CD4-positive, alpha-beta T cell treated with Interferon alpha-2 for 1 hour (primary cell): ENCODE data around the gene DAW1.
"Not testable (repeated sequence)": the region's sequence is repeated elsewhere in the genome, so short reads cannot be mapped to it uniquely, and the experiment has no call there.

Source experiments
- DNase-seq, 2 donors: peaks; one replicate each; pipeline ENCODE4 v3.0.0-alpha.2; 2020 to 2022

Gene DAW1

DNA sequence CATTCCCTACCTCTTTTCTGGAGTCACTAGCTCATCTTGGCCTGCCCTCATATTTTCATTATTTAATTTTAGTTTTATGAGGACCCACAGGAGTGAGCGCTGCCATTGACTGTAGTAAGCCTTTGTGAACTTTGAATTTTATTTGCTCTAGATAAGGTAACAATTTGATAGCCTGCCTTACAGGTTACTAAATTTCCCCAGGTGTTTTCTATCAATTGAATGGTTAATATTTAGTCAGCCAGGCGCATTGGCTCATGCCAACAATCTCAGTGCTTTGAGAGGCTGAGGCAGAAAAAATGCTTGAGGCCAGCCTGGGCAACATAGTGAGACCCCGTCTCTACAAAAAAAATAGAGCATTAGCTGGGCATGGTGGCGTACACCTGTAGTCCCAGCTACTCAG is 50.2 kb downstream of the DAW1 start:
- DNase-seq = no peak

DNA sequence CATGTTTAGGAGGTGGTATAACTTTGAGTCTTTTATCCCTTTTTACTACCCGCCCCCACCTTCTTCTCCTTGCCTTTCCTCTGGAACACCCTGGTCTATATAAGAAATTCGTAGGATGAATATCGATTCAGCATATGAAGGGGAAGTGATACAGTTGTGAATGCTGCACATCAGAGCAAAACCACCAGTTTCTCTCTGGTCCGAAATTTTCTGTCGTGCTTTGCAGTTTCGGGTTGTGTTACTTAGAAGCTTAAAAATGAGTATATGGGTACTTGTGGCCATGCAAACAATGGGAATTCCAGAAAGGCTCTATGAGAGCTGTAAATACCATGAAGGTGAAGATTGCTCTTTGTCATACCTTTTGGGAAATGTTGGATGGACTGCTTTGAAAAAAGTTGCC is 60.6 kb downstream of the DAW1 start:
- DNase-seq = no peak

DNA sequence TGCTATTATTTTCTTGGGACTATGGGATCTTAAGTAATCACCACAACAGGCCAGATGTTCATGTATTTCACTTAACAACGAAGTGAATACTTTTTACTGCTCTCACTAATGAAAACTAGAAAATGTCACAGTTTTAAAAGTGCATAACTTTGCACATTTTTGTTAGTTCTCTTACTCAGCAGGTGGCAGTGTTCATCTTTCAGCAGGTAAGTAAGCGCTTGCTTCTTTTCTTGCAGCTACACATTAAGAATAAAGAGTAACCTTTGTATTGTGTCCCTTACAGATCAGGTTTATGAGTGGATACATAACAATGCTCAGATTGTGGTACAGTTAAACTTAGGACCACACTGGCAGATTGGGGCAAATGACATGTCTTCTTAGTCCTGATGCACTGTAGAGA is 61.0 kb downstream of the DAW1 start:
- DNase-seq = no peak

DNA sequence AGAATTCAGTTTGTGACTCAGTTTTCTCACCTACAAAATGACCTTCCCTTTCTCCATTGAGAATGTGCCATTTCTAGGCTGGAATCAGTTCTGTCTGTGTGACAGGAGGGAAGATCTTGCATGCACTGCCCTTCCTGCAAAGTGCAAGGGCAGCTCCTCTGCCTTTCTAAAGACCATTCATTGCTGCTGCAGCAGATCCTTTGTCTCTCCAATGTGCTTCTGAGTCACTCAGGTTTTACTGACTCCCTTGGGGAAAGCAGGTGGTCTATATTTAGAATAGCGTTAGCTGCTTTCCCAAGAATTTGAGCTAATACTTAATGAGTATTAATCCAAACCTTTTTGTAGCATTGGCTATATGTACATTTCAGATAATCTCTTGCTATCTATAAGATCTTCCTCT is 62.5 kb downstream of the DAW1 start:
- no peak for DNase-seq

DNA sequence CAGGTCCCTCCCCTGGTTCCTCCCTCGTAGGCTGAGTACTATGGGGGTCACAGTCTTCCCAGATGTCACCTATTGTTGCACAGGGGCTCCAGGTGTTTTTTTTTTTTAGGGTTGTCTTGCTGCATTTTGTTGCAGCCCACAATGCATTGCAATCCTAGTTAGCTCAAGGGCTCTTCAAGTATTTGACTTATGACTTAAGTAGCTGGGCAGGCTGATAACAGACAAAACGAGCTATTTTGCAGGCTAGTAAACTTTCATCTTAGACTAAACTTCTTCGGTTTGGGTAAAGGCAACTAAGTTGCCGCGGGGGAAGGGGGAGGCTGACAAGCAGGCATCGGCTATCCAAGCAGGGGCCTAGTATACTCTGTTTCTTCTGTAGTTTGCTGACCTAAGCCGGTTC is 64.8 kb downstream of the DAW1 start:
- DNase-seq = not testable (repeated sequence)

DNA sequence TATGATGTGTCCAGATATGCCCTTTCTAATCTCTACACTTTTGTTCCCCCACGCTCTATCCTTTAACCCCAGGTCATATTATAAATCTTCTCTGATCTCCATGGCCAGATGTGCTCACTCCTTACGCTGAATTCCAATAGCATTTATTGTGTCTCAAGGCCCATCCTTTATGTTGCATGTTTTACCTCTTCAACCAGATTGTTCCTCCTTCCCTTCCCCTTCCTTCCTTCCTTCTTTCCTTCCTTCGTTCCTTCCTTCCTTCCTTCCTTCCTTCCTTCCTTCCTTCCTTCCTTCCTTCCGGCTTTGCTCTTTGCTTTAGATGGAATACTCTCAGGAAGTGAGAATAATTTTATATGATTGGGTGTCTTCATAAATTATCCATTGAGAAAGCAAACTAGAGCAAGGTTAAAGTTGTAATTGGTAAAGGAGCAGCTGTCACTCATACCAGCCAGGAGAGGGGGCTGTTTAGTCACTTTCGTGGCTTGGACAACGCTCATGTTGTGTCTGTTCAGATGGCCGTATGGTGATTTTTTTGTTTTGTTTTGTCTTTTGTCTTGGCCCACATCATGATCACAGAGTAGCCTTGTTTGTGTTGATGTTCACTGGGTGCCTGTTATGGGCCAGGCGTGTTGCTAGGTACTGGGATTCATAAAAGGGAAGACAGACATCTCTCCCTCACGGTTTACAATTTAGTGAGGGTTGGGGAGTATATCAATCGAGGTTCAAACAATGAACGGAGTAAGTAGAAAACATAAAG is 68.0 kb downstream of the DAW1 start:
- no peak for DNase-seq

DNA sequence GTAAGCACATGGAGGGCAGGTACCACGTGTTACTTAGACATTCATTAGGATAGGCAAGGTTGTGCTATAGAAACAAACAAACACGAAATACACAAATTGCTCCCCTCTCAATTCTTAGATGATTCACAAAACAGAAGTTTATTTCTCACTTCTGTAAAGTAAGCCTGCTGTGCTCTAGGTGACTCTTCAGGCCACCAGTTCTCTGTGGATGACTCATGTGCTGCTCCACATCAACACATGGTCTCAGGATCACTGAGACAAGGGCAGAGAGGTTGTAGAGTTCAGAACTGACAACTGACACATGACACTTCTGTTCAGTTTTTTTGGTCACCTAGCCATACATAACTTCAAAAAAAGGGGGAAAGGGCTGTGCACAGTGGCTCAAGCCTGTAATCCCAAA is 70.6 kb downstream of the DAW1 start:
- no peak for DNase-seq

DNA sequence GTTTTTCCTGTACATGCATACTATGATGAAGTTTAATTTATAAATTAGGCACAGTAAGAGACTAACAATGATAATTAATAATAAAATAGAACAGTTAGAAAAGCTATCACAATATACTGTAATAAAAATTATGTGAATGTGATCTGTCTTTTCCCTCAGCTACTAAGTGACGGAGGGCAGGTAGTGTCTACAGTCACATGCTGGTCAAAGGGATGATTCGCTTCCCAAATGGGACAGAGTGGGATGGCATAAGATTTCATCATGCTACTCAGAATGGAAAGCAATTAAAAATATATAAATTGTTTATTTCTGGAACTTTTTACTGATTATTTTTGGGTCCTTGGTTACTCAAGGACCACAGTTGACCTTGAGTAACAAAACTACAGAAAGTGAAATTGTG is 71.5 kb downstream of the DAW1 start:
- no peak for DNase-seq

DNA sequence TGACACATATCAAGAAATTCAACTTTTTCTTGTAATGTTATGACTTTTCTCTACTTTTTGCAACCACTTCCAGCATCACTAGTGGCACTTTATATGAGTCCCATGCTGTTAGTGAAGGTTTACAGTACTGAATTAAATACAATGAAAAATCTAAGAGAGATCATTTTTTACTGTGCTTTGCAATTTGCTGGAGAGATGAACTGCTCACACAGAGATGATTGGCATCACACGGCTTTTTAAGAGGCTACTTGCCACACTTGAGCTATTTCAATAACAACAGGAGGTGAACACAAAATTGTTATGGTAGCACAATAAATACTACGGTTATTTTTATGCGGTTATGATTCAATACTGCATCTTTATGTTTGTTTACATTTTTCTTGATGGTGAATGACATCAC is 88.9 kb downstream of the DAW1 start:
- no peak for DNase-seq

DNA sequence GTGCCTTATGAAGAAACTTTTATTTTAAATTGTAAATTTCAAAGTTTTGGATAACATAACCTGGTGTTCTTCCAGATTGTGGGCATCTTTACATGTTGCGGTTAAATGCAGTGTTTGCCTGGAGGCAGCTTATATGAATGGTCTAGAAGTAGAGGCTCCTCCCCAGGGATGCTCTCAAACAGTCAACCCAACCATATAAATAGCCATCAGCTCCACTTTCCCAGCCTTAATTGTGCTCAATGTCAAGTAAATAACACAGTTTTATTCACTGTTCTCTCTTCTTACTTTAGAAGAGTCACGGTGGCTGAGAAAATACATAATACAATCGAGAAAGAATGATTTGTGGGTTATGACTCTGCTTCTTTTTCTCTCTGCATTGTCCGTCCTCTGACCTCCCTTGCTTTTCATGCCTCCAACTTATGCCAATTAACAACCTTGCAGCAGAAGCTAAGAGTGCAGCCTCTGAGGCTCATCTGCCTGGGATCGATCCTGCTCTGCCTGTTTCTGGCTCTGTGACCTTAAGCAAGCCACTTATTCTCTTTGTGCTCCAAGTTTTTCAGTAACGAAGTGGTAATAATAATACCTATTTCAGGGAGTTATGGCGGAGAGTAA is 100.3 kb downstream of the DAW1 start:
- no peak for DNase-seq

DNA sequence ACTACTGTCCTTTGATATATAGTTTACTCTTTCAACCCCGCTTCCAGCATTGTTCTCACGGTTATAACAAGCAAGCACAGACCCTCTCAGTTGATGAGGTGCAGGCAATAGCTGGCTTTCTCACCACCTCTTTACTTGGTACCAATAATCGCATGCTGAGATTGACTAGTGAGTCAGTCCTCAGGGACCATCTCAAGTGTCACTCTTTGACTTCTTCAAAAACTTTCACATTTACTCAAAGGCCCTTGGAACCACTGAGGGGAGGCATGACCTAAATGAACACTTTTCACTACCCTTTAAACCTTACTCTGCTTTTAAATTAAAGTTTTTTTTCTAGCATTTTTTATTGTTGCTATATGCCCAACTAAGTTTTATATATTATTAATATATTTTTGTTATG is 101.8 kb downstream of the DAW1 start:
- DNase-seq = no peak
